AG10803 (cell line): ENCODE results near the gene CABP4.

ENCODE experiments used
- DNase-seq: peaks from one replicate; pipeline ENCODE4 v3.0.0; 2010; ENCODE audit warnings: low read depth
- H3K4me3 ChIP-seq: 2 replicates; pipeline ENCODE4 v1.5.1; 2011; ENCODE audit warnings: mild to moderate bottlenecking, low read length, control low read depth
- TF ChIP-seq, protein P1 (sequence below): conservative IDR thresholded peaks from 2 replicates; pipeline ENCODE4 v1.5.1; 2011; ENCODE audit warnings: mild to moderate bottlenecking, low read length, control low read depth, inconsistent platforms

CABP4 gene

DNA sequence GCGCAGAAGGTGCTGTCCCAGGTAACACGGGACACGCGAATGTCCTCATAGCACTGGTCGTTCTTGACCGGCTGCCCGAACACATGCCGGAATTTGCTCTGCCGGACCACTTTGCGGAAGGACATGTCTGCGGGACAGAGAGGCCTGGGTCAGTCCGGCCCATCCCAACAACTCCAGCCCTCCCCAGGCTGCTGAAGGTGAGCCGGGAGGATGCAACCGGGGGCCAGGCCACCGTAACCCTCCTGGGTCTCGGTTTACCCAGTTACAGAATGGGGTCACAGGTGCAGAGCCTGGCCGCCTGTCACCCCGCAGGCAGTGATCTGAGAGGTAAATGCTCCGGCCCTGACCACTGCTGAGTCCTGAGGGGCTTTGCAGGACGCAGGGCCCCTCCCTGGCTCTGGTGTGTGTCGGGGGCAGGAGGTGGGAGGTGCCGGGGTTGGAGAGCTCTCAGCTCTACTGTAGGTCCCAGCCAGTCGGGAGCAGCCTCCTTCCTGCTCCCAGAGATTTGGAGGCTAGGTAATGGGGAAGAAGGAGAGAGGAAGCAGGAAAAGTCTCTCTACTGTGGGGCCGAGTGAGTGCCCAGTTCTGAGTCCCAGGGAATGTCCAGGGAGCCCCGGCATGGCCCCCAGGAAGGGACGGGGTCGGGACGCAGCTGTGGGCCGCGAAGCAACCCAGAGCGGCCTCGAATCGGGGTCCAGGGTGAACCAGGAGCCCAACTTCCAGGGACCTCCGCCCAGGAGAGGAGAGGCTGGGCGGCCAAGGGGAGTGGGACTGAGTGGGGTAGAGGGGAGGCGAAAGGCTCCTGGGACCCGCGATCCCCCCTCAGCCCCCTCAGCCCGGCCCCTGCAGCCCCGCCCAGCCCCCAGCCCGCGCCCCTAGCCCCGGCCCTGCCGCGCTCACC is 12.4 kb upstream of the CABP4 start:
- peak overlapping the region; percentile 82 for H3K4me3 ChIP-seq
- DNase-seq = no peak
- TF ChIP-seq, protein P1, sequence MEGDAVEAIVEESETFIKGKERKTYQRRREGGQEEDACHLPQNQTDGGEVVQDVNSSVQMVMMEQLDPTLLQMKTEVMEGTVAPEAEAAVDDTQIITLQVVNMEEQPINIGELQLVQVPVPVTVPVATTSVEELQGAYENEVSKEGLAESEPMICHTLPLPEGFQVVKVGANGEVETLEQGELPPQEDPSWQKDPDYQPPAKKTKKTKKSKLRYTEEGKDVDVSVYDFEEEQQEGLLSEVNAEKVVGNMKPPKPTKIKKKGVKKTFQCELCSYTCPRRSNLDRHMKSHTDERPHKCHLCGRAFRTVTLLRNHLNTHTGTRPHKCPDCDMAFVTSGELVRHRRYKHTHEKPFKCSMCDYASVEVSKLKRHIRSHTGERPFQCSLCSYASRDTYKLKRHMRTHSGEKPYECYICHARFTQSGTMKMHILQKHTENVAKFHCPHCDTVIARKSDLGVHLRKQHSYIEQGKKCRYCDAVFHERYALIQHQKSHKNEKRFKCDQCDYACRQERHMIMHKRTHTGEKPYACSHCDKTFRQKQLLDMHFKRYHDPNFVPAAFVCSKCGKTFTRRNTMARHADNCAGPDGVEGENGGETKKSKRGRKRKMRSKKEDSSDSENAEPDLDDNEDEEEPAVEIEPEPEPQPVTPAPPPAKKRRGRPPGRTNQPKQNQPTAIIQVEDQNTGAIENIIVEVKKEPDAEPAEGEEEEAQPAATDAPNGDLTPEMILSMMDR = no peak

DNA sequence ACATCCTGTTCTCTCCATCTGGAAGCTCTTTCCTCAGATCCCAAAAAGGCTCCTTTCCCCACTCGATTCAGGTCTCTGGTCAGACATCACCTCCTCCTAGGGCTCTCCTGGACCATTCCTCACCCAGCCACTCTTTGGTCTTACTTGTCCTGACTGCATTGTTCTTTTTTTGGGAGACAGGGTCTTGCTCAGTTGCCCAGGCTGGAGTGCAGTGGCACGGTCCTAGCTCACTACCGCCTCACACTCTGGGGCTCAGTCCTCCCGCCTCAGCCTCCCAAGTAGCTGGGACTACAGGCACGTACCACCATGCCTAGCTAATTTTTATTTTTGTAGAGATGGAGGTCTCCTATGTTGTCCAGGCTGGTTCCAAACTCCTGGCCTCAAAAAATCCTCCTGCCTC is 9.6 kb upstream of the CABP4 start:
- TF ChIP-seq, protein P1 = no peak
- no peak for DNase-seq
- H3K4me3 ChIP-seq = no peak overlapping the region

DNA sequence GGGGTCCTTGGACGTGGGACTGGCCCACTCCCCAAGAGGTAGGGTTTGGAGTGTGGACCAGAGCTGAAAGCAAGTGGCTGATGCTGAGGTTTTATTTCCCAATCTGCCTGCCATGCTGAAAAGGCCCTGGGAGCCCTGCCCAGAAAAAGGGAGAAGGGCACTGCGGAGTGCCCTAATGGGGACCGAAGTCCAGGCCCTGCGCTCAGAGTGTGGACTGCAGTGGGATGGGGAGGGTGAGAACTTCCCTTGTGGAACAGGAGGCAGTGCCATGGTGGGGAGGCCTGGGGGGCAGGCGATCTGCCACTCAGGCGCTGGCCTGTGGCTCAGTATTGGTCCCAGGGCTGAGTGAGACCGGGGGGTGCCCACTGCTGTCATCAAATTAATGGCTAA is 6.9 kb upstream of the CABP4 start:
- DNase-seq = no peak
- TF ChIP-seq, protein P1 = no peak
- no peak overlapping the region for H3K4me3 ChIP-seq

DNA sequence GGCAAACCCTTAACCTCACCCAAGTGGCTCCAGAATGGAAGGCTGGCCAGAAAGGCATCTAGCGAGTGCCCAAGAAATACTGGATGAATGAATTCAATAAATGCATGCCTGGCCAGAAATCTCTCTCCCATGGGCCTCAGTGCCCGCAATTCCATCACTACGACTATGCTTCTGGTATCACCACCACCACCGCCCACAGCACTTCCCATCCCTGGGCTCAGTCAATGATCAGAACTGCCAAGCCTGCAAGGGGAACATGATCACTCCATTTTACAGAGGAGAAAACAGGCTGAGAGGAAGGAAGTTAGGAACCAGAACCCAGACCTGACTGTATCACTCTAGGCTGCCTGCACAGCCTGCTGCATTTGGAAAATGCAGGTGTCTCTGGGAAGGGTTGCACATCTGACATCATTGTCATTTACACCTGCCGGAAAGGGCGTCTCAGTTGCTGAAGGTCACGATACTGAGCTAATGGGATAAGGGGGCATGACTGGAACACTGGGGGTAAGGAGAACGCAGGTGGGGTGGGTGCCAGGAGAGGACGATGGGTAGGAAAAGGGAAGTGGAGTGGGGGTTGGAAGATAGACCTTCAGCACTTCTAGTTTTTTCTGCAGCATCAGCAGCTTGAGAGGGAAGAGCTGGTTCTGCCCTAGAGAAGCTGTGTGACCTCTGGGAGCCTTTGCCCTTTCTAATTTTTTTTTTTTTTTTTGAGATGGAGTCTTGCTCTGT is 5.9 kb upstream of the CABP4 start:
- no peak overlapping the region for H3K4me3 ChIP-seq
- DNase-seq = no peak
- TF ChIP-seq, protein P1 = no peak

DNA sequence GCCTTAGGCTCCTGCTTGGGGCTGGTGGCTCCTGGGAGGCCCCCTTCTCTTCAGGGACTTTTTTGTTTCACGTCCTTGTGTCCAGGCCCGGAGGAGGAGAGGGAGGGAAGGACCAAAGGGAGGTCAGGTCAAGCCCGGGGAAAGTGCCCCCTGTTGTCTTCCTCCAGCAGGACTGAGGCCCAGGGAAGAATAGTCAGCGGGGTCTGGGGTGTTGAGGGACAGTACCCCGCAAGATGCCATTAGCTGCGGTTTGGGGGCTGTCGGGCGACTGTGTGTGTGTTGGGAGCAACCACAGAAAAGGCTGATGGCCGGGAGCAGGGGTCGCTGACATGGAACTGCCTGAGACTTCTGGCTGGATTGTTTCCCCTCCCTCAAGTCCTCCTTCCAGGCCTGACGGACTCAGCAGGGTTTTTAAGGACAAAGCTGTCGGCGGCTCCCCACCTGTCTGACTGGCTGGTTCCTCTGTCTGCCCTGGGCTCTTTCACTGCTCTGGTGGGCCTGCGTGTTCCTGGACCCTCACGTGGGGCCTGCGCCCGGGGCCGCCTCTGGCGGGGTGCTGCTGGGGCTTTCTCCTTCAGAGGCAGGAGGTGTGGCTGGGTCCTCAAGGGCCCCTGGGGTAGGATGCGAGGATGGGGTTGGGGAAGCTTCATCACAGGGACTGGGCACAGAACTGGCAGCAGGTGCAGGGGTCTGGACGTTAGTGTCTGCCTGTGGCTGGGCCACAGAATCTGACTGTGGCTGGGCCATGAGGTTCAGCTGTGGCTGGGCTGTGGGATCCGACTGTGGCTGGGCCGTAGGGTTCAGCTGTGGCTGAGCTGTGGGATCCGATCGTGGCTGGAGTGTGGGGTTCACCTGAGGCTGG is 4.1 kb upstream of the CABP4 start:
- TF ChIP-seq, protein P1 = no peak
- no peak overlapping the region for H3K4me3 ChIP-seq
- DNase-seq = no peak

DNA sequence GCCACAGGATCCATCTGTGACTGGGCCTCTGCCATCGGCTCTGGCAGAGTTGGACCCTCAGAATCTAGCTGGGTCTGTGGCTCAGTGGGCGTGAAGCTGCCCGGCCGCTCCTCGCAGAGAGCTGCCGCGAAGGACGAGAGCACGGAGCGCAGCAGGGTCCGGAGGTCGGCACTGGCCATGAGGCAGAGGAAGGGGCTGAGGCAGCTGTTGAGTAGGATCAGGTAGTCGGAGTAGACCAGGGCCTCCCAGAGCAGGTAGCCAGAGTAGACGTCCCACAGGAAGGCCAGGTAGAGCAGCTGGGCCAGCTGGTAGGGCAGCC is 3.5 kb upstream of the CABP4 start:
- no peak for DNase-seq
- H3K4me3 ChIP-seq = no peak overlapping the region
- TF ChIP-seq, protein P1 = no peak
